HG02610 (cell line): Measurements from ENCODE around the gene NFASC.

Source experiments
- ATAC-seq: cut with Tn5 transposase; IDR thresholded peaks from one replicate; pipeline ENCODE4 v1.9.1; 2021; ENCODE audit warnings: mild to moderate bottlenecking, moderate library complexity; ENCODE audit not compliant: unreplicated experiment

The NFASC gene

DNA sequence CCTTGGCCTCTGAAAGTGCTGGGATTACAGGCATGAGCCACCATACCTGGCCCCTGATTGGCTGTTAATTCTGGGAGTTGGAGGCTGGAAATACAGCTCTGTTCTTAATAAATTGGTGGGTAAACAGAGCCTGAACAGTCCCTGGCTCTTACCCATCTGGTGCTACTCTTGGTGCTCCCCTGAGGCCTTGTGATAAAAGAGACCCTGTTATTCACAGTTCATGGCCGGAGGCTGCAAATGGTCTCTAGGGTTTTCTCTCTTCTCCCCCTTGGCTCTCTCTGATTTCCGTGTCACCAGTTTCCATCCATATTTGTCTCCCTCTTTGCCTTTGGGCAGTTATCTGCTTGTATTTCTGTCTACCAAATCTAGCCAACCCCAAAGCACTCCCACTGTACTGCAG is 17.2 kb downstream of the NFASC start:
- no peak for ATAC-seq

DNA sequence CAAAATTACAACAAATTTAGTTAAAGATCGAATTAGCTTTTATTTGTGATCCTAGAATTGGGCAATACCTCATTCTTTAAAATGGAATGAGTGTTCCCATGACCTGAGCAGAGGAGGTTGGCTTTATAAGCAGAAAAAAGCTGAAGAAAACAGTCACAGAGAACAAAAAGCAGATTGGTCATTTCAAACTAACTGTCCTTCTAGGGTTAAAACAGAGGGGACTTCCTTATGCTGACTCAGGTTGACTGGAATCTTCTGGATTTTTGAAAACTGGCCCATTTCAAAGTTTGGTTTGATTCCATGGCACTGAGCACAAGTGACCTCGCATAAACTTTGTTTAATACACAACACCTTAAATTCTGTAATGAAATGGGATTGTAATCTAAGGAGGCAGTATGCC is 17.6 kb downstream of the NFASC start:
- ATAC-seq, result no peak

DNA sequence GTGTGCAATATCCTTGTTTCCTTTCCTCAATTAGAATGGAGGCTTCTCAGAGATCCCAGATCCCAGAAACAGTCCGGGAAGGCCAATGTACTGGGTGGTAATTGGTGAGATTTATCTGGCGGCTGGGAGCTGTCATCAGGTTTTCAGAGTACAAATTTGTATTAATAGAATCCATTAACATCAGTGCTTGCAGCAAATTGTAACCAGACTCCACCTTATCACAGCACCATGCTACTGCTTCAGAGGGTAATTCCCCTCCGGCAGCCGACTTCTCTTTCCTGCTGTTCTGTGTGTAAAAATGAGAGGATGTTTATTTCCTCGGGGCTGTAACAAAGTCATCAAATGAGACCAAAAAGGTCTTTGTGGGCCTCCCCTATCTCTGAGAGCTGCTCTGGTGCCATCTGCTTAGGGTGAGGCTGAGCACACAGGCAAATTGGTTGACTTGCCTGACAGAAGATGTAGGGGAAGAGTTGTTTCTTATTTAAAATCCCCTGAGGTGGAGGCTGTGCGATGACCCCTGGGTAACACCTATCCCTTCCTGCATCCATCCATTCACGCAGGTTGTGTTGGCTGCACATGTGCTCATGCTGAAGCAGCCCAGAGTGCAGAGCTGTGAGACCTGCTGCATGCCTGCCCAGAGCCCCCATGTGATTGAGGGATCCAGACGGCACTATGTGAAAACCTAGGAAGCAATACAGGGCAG is 19.2 kb downstream of the NFASC start:
- no peak for ATAC-seq

- no peak for ATAC-seq
These were observed 21.2 kb downstream of the NFASC start for GRCh38 chr1:204891860-204892259.

GRCh38 chr1:204894031-204894430 is 23.4 kb downstream of the NFASC start:
- no peak for ATAC-seq

- no peak for ATAC-seq
These were observed 23.9 kb downstream of the NFASC start for GRCh38 chr1:204894606-204895005.

GRCh38 chr1:204896023-204896422 is 25.4 kb downstream of the NFASC start:
- ATAC-seq, result no peak

GRCh38 chr1:204896787-204897469 is 26.3 kb downstream of the NFASC start:
- ATAC-seq, result no peak

DNA sequence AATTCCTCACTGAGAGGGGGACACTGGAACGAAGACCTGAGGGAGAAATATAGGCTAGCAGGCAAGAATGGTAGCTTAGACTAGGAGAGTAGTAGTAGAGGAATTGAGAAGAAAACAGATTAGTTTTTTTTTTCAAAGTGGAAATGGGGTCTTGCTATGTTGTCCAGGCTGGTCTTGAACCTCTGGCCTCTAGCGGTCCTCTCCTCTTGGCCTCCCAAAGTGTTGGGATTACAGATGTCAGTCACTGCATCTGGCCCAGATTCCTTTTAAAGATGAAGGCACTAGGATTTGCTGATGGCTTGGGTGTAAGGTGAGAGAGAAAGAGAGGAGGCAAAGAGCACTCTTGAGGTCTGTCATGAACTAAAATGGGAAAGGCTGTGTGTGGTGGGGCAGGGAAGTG is 30.1 kb downstream of the NFASC start:
- ATAC-seq, result no peak

- no peak for ATAC-seq
These were observed 32.0 kb downstream of the NFASC start for GRCh38 chr1:204902671-204903070.

DNA sequence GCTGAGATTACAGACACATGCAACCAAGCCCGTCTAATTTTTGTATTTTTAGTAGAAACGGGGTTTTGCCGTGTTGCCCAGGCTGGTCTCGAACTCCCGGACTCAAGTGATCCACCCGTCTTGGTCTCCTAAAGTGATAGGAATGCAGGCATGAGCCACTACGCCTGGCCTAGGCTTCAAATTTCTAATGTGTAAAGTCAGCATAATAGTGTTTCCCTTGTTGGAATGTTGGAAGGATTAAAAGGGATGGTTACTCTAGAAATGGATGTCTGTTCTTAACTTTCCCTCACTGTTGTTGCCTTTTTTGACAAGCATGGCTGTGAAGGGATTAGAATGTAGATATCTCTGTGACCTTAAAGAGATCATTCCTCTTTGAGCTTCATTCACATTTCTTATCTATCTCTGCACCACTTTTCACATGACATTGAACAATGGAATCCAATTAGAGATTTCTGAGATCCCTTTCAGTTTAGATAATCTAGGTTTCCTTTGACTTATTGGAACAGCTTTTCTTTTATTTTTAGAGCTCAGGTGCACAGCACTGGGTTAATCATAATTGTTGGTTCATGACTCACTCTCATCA is 33.7 kb downstream of the NFASC start:
- no peak for ATAC-seq

GRCh38 chr1:204909109-204909508 is 38.4 kb downstream of the NFASC start:
- ATAC-seq, result no peak

GRCh38 chr1:204915861-204916495 is 45.3 kb downstream of the NFASC start:
- no peak for ATAC-seq

DNA sequence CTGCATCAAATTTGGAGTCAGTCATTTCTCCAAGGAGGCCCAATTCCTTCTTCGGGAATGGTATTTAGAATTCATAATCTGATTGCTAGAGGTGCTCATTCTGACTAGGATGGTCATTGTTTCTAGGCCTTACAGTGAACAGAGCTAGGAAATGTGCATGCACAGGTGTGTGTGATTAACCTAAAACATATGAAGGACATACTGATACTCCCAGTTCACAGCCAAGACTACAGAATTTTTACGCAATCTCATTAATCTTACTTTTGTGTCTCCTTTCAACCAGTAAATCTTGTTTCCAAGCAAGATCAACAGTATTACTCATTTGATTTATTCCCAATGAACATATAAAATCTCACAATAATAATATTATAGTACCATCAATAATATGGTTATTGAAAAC is 47.1 kb downstream of the NFASC start:
- no peak for ATAC-seq

- ATAC-seq, result no peak
These were observed 49.8 kb downstream of the NFASC start for GRCh38 chr1:204920511-204920910.

- no peak for ATAC-seq
These were observed 50.3 kb downstream of the NFASC start for GRCh38 chr1:204920967-204921366.

GRCh38 chr1:204921855-204922516 is 51.3 kb downstream of the NFASC start:
- no peak for ATAC-seq

DNA sequence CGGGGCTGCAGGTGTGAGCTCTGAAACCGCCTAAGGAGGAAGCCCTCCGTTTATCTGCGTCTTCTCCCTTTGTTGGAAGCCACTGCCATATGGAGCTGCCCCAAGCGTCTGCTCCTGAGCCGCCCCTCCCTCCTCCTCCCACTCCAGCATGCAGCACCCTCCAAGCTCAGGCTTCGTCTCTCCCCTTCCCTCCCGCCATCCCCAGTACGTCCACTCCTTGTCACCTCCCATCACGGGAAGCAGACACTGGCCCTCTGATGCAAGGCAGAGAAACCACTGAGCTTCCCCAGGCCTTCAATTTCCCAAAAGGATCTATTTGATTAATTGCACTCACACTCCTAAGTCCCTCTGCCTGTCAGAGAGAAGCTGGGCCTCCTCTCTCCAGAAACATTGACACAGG is 52.5 kb downstream of the NFASC start:
- no peak for ATAC-seq

- ATAC-seq, result no peak
These were observed 53.0 kb downstream of the NFASC start for GRCh38 chr1:204923626-204924012.

DNA sequence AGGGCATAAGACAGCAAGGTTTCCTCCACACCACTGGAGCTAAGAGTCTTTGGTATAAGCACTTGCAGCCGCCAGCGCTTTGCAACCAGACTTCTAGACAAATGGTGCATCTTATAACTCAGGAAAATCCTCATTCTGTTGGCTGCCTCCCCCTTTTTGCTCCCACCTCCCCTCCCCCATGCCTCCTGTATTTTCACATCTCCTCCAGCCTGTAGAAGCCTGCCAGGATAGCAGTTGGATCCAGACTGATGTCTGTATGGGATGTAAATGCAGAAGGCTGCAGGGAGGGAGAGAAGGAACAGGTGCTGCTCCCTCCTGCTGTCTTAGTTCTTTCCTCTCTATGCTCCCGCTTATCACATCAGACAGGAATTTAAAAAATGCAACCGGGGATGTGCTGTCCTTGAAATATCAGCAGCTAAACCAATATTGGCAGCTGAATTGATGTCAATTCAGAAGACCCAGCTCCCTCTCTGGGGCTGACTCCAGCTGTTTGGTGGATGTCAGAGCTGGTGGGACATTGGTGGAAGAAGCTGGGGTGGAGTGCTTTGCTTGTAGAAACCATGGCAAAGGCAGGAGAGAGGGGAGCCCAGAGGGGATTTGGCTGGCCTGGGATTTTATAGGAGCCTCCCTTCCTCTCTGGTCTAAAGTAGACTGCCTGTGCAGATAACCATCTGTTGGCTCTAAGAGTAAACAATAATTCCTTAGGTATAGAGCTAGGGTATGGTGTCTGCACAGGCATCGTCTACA is 53.5 kb downstream of the NFASC start:
- ATAC-seq, result no peak

- no peak for ATAC-seq
These were observed 55.0 kb downstream of the NFASC start for GRCh38 chr1:204925701-204926100.
